Right cardiac atrium (tissue), 5 donors: Measurements from ENCODE around the gene ALS2CL. TPM values are rescaled to one million over a fixed set of nuclear protein-coding genes. Genes with fewer than 3 reads are reported as not detected.

ENCODE experiments used
- ATAC-seq, 2 donors: fragments of 200-7000 bp; cut with Tn5 transposase; one replicate each; pipeline versions ENCODE4 v1.8.0 to v1.9.1; 2020; ENCODE audit warnings: moderate library complexity in 2 of 2, mild to moderate bottlenecking in 1 of 2
- DNase-seq, 3 donors: peaks; one replicate each; pipeline ENCODE4 v3.0.0-alpha.2; 2020
- H3K27ac ChIP-seq: one replicate; pipeline ENCODE4 v1.5.1; 2013; ENCODE audit warnings: mild to moderate bottlenecking, low read length, control low read depth, moderate library complexity
- H3K27me3 ChIP-seq: one replicate; pipeline ENCODE4 v1.6.1; 2013; ENCODE audit not compliant: control insufficient read depth, insufficient read depth
- H3K4me1 ChIP-seq: one replicate; pipeline ENCODE4 v1.6.1; 2013; ENCODE audit warnings: low read length; ENCODE audit not compliant: control insufficient read depth, insufficient read depth
- H3K4me3 ChIP-seq: one replicate; pipeline ENCODE4 v1.5.1; 2013; ENCODE audit warnings: low read length, control low read depth
- H3K9me3 ChIP-seq: one replicate; pipeline ENCODE4 v1.6.1; 2013; ENCODE audit warnings: low read length; ENCODE audit not compliant: control insufficient read depth
- WGBS: extraction: QIAGEN DNeasy Blood & Tissue Kit; methylation state at CpG from one replicate; pipeline ENCODE4 v1.1.7; 2013; 5-methylcytosine and 5-hydroxymethylcytosine counted together
- intact Hi-C, 4 donors: fragments of 100-400 bp; cut with DNase I; formaldehyde crosslinking; loops; one replicate each; pipeline versions ENCODE4 v1.11.0 to v1.14.0; 2022 to 2023
- polyA plus RNA-seq: library from polyadenylated mRNA; stranded (reverse); fragments of 200-250 nt; gene quantifications from one replicate; pipeline ENCODE4 v1.2.3, GENCODE V29; 2013
- total RNA-seq, 4 donors: library from RNA; stranded (reverse); fragmentation: NEBNext Ultra II Directional; extraction: Animal tissue kit (Norgen Biotek cat#: 25700); gene quantifications; one replicate each; pipeline ENCODE4 v1.2.1, GENCODE V29; 2021
- donor health status: healthy with polysubstance abuse.
- donor health status: DM: no; HTN: yes; CAD: no.
- donor health status: DM: no; HTN: no; CAD: no.
- donor health status: DM: no; HTN: yes; CAD: no; lungs with severe emphysema.
- donor health status: DM: yes; HTN: yes; CAD: no.

The ALS2CL gene
- total and polyA plus RNA-seq, 5 donors: 16.1 to 33.1 (median 18.8) TPM

DNA sequence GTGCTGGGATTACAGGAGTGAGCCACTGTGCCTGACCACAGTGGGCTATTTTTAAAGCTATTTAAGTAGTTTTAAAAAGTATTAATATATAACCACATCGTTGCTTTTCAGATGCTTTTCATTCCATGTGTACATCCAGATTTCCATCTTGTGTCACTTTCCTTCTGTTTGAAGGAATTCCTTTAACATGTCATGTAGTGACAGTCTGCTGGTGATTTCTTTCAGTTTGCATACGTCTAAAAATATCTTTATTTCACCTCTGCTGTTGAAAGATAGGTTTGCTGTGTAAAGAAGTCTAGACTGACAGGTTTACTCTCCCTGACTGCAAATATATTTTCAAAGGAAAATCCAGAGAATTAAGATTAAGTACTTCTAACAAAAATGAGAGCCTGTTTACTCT, 68.9 kb downstream of the ALS2CL start:
- intact Hi-C loops: no loop called here
- H3K27ac ChIP-seq: no peak overlapping the region
- H3K27me3 ChIP-seq: no peaks in the 10 kb centered on the region
- no peaks in the 10 kb centered on the region for H3K9me3 ChIP-seq
- WGBS: 43% methylated on average over 2 of the region's 2 CpGs
- ATAC-seq (no peak), DNase-seq (no peak)
- H3K4me1 ChIP-seq: peaks cover 2% of the 10 kb centered on the region
- no peak overlapping the region for H3K4me3 ChIP-seq

DNA sequence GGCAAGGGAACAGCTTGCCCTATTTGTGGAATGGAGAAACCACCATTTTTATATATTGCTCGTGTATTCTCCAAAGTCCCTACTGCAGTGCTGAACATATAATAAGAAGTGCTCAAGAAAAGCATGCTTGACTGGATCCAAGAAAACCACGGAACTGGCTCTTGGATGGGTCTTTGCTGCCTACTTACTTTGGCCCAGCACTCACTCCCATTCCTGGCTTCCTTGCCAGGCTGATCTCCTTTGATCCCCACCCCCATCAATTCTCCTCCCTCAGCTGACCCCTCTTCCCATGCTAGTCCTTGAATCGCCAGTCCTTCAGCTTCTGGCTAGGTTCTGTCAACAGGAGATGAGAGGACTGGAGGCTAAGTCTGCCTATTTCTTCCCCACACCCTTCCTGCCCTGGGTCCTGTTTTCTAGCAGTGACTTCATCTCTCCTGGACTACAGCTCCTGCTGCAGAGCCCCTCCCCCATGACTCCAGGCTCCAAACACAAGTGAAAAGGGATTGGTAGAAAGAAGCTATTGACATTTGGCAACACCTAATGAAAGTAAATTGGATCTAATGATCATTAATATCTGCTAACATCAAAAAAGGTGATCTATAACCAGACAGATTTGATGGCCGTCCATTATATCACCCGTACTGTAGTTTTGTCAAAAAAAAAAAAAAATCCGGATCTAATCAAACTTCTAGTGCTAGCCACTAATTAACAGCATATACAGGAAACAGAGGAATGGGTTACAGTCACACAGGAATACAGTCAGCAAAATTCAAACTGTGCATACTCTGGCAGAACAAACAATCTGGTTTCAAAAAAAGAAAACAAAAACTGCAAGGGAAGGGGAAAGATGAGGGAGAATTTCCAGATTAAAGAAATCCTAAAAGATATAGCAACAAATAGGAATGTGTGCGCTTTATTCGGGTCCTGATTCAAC, 73.4 kb downstream of the ALS2CL start:
- Histone ChIP-seq H3K4me1 (peaks cover 2% of the 10 kb centered on the region), H3K27me3 (no peaks in the 10 kb centered on the region), H3K4me3 (no peak overlapping the region), H3K9me3 (no peaks in the 10 kb centered on the region), H3K27ac (no peak overlapping the region)
- 60% methylated on average over 8 of the region's 8 CpGs for WGBS
- DNase-seq (peak in 1 of 3 donors; percentile 38), ATAC-seq (peak; percentile 60 to 94)
- intact Hi-C loops: no loop called here

Other genes with a start within 250 kb of the ALS2CL start
- gene LTF, start 228.8 kb downstream of the ALS2CL start, total RNA-seq: 1 to 10 TPM in 3 of 4 donors, under 1 TPM in 1; 0.71 to 5.5 (median 2.2) TPM
- gene LTF, start 228.8 kb downstream of the ALS2CL start, polyA plus RNA-seq: 1.00 TPM
- not detected for gene RTP3, start 195.7 kb downstream of the ALS2CL start, total RNA-seq
- gene RTP3, start 195.7 kb downstream of the ALS2CL start, polyA plus RNA-seq: not detected
- gene LRRC2, start 127.4 kb downstream of the ALS2CL start, total RNA-seq: 10 to 100 TPM in 3 of 4 donors, 1 to 10 TPM in 1; 8.9 to 26.0 (median 15.0) TPM
- 9.9 TPM for gene LRRC2, start 127.4 kb downstream of the ALS2CL start, polyA plus RNA-seq
- not detected for gene FAM240A, start 81.2 kb downstream of the ALS2CL start, total RNA-seq
- gene FAM240A, start 81.2 kb downstream of the ALS2CL start, polyA plus RNA-seq: not detected
- gene TMIE, start 7.7 kb upstream of the ALS2CL start, total RNA-seq: under 1 TPM; 0.40 to 0.76 (median 0.65) TPM
- gene TMIE, start 7.7 kb upstream of the ALS2CL start, polyA plus RNA-seq: 0.95 TPM
- under 1 TPM in 2 of 4 donors, not detected in 2; 0.12 to 0.31 TPM for gene PRSS50, start 24.2 kb upstream of the ALS2CL start, total RNA-seq
- gene PRSS50, start 24.2 kb upstream of the ALS2CL start, polyA plus RNA-seq: 0.14 TPM
- gene MYL3, start 169.8 kb upstream of the ALS2CL start, total RNA-seq: 100 to 1,000 TPM in 3 of 4 donors, 10 to 100 TPM in 1; 42.7 to 442 (median 293) TPM
- 1,012 TPM for gene MYL3, start 169.8 kb upstream of the ALS2CL start, polyA plus RNA-seq
- gene PTH1R, start 184.0 kb upstream of the ALS2CL start, total RNA-seq: 10 to 100 TPM in 3 of 4 donors, 1 to 10 TPM in 1; 9.3 to 15.6 (median 12.6) TPM
- gene PTH1R, start 184.0 kb upstream of the ALS2CL start, polyA plus RNA-seq: 18.5 TPM